HepG2 (cell line): Measurements from ENCODE around the gene PCDHGA1.

Source experiments
- BRD4 ChIP-seq: sonication (generic); formaldehyde crosslinking; IDR thresholded peaks from 2 replicates; pipeline ENCODE4 v1.4.0; 2020; ENCODE audit warnings: missing genetic modification reagents
- CTCF ChIP-seq: sonication (generic); formaldehyde crosslinking; IDR thresholded peaks from 2 replicates; pipeline ENCODE4 v1.5.0; 2020; ENCODE audit warnings: mild to moderate bottlenecking, missing genetic modification reagents, moderate library complexity
- EZH2 ChIP-seq: conservative IDR thresholded peaks from 2 replicates; pipeline ENCODE4 v1.6.1; 2012; ENCODE audit warnings: mild to moderate bottlenecking, low read depth, low read length, moderate library complexity
- HNF4A ChIP-seq: sonication (generic); formaldehyde crosslinking; IDR thresholded peaks from 2 replicates; pipeline ENCODE4 v1.4.0; 2020; ENCODE audit warnings: missing genetic modification reagents
- HOXD1 ChIP-seq: sonication (generic); formaldehyde crosslinking; IDR thresholded peaks from 2 replicates; pipeline ENCODE4 v1.5.0; 2020; ENCODE audit warnings: missing genetic modification reagents
- MED13 ChIP-seq: sonication (generic); formaldehyde crosslinking; IDR thresholded peaks from 2 replicates; pipeline ENCODE4 v1.5.0; 2020; ENCODE audit warnings: missing genetic modification reagents
- RCOR2 ChIP-seq: IDR thresholded peaks from 2 replicates; pipeline ENCODE4 v1.6.1; 2016; ENCODE audit warnings: missing biosample characterization, missing genetic modification reagents
- SETDB1 ChIP-seq: sonication (generic); formaldehyde crosslinking; IDR thresholded peaks from 2 replicates; pipeline ENCODE4 v1.5.1; 2020; ENCODE audit warnings: missing genetic modification reagents, mild to moderate bottlenecking, borderline replicate concordance
- ZNF101 ChIP-seq: sonication (generic); formaldehyde crosslinking; IDR thresholded peaks from 2 replicates; pipeline ENCODE4 v1.4.0; 2020; ENCODE audit warnings: mild to moderate bottlenecking, low read depth, missing genetic modification reagents, borderline replicate concordance
- ZNF280D ChIP-seq: sonication (generic); formaldehyde crosslinking; IDR thresholded peaks from 2 replicates; pipeline ENCODE4 v1.5.1; 2020; ENCODE audit warnings: mild to moderate bottlenecking, missing genetic modification reagents
- ZNF317 ChIP-seq: sonication (generic); formaldehyde crosslinking; IDR thresholded peaks from 2 replicates; pipeline ENCODE4 v1.5.0; 2020; ENCODE audit warnings: mild to moderate bottlenecking, missing genetic modification reagents
- ZNF773 ChIP-seq: sonication (generic); formaldehyde crosslinking; IDR thresholded peaks from 2 replicates; pipeline ENCODE4 v1.4.0; 2020; ENCODE audit warnings: missing genetic modification reagents, borderline replicate concordance

- TF ChIP-seq ZNF317 (CRISPR knock-in tag) (no peak), ZNF101 (CRISPR knock-in tag) (no peak), ZNF773 (CRISPR knock-in tag) (no peak), HOXD1 (CRISPR knock-in tag) (no peak), ZNF280D (CRISPR knock-in tag) (no peak), BRD4 (CRISPR knock-in tag) (no peak), MED13 (CRISPR knock-in tag) (no peak), HNF4A (no peak), SETDB1 (CRISPR knock-in tag) (no peak), EZH2 (no peak), CTCF (CRISPR knock-in tag) (no peak), RCOR2 (no peak)
Observed at GRCh38 chr5:141490271-141490670, 160.0 kb downstream of the PCDHGA1 start.
